ENCODE data around the gene ZNF784.

- no peak for TF ChIP-seq JUN (CRISPR knock-in tag; IDR thresholded peaks at IDR 0.05)
- TF ChIP-seq, protein P1, sequence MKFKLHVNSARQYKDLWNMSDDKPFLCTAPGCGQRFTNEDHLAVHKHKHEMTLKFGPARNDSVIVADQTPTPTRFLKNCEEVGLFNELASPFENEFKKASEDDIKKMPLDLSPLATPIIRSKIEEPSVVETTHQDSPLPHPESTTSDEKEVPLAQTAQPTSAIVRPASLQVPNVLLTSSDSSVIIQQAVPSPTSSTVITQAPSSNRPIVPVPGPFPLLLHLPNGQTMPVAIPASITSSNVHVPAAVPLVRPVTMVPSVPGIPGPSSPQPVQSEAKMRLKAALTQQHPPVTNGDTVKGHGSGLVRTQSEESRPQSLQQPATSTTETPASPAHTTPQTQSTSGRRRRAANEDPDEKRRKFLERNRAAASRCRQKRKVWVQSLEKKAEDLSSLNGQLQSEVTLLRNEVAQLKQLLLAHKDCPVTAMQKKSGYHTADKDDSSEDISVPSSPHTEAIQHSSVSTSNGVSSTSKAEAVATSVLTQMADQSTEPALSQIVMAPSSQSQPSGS (CRISPR knock-in tag; IDR thresholded peaks at IDR 0.05; ENCODE audit: borderline replicate concordance, low read depth): no peak
- no peak for TF ChIP-seq CTCF (IDR thresholded peaks at IDR 0.05)
- TF ChIP-seq JAZF1 (CRISPR knock-in tag; IDR thresholded peaks at IDR 0.05): no peak
These were observed 46.2 kb downstream of the ZNF784 start for GRCh38 chr19:55578031-55578760.
